Osteocyte (in vitro differentiated cells): ENCODE results near the gene TMEM181. TPM values are rescaled to one million over a fixed set of nuclear protein-coding genes. Genes with fewer than 3 reads are reported as not detected.

Experiments used
- DNase-seq: peaks from one replicate; pipeline ENCODE4 v3.0.0; 2021; ENCODE audit warnings: mixed read lengths; ENCODE audit not compliant: unreplicated experiment; ENCODE audit errors: extremely low spot score
- H3K27ac Mint-ChIP-seq: one replicate; pipeline ENCODE4 v1.8.0; 2021; ENCODE audit warnings: mild to moderate bottlenecking, mixed read lengths; ENCODE audit not compliant: unreplicated experiment
- H3K27me3 Mint-ChIP-seq: one replicate; pipeline ENCODE4 v1.8.0; 2021; ENCODE audit warnings: mixed read lengths; ENCODE audit not compliant: unreplicated experiment
- H3K36me3 Mint-ChIP-seq: one replicate; pipeline ENCODE4 v1.8.0; 2021; ENCODE audit warnings: mixed read lengths; ENCODE audit not compliant: unreplicated experiment
- H3K4me1 Mint-ChIP-seq: one replicate; pipeline ENCODE4 v1.8.0; 2021; ENCODE audit warnings: mixed read lengths; ENCODE audit not compliant: unreplicated experiment
- H3K4me3 Mint-ChIP-seq: one replicate; pipeline ENCODE4 v1.8.0; 2021; ENCODE audit warnings: mild to moderate bottlenecking, moderate library complexity, mixed read lengths; ENCODE audit not compliant: unreplicated experiment
- H3K9me3 Mint-ChIP-seq: one replicate; pipeline ENCODE4 v1.8.0; 2021; ENCODE audit warnings: mixed read lengths; ENCODE audit not compliant: unreplicated experiment
- microRNA-seq: library from miRNA; unstranded; fragments of <30 nt; microRNA quantifications from one replicate; pipeline ENCODE4 v1.1.0, GENCODE V29; 2020; ENCODE audit not compliant: unreplicated experiment
- total RNA-seq: library from RNA; stranded (reverse); gene quantifications from 2 replicates; pipeline ENCODE4 v1.2.1, GENCODE V29; 2021
- TF ChIP-seq, protein P1 (sequence below): fragments of 200-600 bp; sonication (generic); IDR thresholded peaks from 2 replicates; pipeline ENCODE4 v1.5.0; 2021; ENCODE audit warnings: antibody characterized with exemption, mild to moderate bottlenecking, moderate library complexity

The TMEM181 gene
- total RNA-seq, 1 donor from 2014 or later = 33.5 TPM

DNA sequence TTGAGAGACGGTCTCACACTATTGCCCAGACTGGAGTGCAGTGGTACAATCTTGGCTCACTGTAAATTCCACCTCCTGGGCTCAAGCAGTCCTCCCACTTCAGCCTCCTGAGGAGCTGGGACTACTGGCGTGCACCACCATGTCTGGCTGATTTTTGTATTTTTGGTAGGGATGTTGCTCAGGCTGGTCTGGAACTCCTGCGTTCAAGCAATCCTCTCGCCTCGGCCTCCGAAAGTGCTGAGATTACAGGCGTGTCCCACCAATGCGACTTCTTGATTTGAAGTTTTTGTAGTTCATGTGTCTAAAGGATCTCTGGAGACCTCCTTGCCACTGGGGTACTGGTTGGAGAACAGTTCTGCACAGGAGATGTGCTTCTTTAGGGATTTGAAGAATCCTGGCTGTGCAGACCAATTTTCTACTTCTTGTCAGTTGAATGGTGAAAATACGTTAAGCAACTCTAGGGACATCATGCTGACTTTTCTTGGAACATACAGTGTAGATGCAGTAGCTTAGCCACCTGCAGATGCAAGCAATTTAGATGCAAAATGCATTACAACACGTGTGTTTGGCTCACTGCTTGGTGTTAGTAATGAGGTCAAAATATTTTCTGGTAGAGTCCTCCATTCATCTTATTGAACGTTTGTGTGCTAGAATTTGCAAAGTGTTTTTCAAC lies 118.2 kb downstream of the TMEM181 start:
- H3K27ac Mint-ChIP-seq = no peak overlapping the region
- no peaks in the 10 kb centered on the region for H3K27me3 Mint-ChIP-seq
- no peaks in the 10 kb centered on the region for H3K4me1 Mint-ChIP-seq
- H3K36me3 Mint-ChIP-seq = no peaks in the 10 kb centered on the region
- no peak overlapping the region for H3K4me3 Mint-ChIP-seq
- DNase-seq = no peak
- TF ChIP-seq, protein P1, sequence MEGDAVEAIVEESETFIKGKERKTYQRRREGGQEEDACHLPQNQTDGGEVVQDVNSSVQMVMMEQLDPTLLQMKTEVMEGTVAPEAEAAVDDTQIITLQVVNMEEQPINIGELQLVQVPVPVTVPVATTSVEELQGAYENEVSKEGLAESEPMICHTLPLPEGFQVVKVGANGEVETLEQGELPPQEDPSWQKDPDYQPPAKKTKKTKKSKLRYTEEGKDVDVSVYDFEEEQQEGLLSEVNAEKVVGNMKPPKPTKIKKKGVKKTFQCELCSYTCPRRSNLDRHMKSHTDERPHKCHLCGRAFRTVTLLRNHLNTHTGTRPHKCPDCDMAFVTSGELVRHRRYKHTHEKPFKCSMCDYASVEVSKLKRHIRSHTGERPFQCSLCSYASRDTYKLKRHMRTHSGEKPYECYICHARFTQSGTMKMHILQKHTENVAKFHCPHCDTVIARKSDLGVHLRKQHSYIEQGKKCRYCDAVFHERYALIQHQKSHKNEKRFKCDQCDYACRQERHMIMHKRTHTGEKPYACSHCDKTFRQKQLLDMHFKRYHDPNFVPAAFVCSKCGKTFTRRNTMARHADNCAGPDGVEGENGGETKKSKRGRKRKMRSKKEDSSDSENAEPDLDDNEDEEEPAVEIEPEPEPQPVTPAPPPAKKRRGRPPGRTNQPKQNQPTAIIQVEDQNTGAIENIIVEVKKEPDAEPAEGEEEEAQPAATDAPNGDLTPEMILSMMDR = no peak
- H3K9me3 Mint-ChIP-seq = no peaks in the 10 kb centered on the region

- no peaks in the 10 kb centered on the region for H3K4me1 Mint-ChIP-seq
- no peaks in the 10 kb centered on the region for H3K36me3 Mint-ChIP-seq
- TF ChIP-seq, protein P1 = no peak
- no peaks in the 10 kb centered on the region for H3K9me3 Mint-ChIP-seq
- no peak overlapping the region for H3K4me3 Mint-ChIP-seq
- no peaks in the 10 kb centered on the region for H3K27me3 Mint-ChIP-seq
- no peak for DNase-seq
- H3K27ac Mint-ChIP-seq = no peak overlapping the region
Measured at GRCh38 chr6:158680015-158680414, 120.1 kb downstream of the TMEM181 start.

DNA sequence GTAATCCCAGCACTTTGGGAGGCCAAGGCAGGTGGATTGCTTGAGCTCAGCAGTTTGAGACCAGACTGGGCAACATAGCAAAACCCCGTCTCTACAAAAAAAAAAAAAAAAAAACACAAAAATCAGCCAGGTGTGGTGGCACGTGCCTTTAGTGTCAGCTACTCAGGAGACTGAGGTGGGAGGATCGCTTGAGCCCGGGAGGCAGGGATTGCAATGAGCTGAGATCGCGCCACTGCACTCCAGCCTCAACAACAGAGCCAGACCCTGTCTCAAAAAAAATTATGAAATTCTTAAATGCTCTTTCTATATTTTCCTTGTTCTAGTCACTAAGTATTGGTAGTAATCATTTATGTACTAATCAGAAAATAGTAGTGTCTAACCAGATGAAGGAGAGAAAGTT lies 120.6 kb downstream of the TMEM181 start:
- no peak for DNase-seq
- Mint-ChIP-seq H3K27me3 (no peaks in the 10 kb centered on the region), H3K9me3 (no peaks in the 10 kb centered on the region), H3K27ac (no peak overlapping the region), H3K4me3 (no peak overlapping the region), H3K36me3 (no peaks in the 10 kb centered on the region), H3K4me1 (no peaks in the 10 kb centered on the region)
- TF ChIP-seq, protein P1 = no peak

- no peaks in the 10 kb centered on the region for H3K4me1 Mint-ChIP-seq
- peaks cover 11% of the 10 kb centered on the region for H3K27me3 Mint-ChIP-seq
- H3K9me3 Mint-ChIP-seq = no peaks in the 10 kb centered on the region
- H3K4me3 Mint-ChIP-seq = no peak overlapping the region
- DNase-seq = no peak
- H3K36me3 Mint-ChIP-seq = no peaks in the 10 kb centered on the region
- TF ChIP-seq, protein P1 = no peak
- H3K27ac Mint-ChIP-seq = no peak overlapping the region
Measured at GRCh38 chr6:158684311-158684710, 124.4 kb downstream of the TMEM181 start.

DNA sequence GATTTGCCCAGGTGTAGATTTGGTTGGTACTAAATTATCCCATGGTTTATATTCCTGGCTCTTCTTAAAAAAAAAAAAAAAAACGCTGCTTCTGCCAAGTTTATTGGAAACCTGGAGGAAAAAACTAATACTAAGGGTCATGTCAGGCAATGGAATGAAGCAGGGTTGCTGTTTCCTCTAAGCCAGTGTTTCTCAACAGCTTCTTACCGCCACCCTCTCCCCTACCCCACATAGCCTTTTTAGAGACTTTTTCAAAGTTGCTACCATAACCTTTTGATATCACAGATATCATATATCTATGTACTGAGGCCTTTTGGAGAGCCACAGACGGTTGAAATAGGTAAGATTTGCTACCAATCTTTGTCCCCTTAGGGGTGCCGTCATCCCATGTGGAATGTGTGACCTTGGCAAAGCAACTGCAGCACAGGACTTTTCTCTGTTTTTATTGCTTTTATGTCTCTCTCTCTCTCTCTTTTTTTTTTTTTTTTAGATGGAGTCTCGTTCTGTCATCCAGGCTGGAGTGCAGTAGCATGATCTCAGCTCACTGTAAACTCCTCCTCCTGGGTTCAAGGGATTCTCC lies 124.9 kb downstream of the TMEM181 start:
- no peaks in the 10 kb centered on the region for H3K36me3 Mint-ChIP-seq
- H3K4me3 Mint-ChIP-seq = no peak overlapping the region
- peaks cover 11% of the 10 kb centered on the region for H3K27me3 Mint-ChIP-seq
- no peak overlapping the region for H3K27ac Mint-ChIP-seq
- DNase-seq = no peak
- H3K9me3 Mint-ChIP-seq = no peaks in the 10 kb centered on the region
- TF ChIP-seq, protein P1 = no peak
- H3K4me1 Mint-ChIP-seq = no peaks in the 10 kb centered on the region

Small RNA genes within 50 kb of the gene (microRNA-seq; reads per million reads assigned to microRNA genes)
- gene MIR7161 = not detected

Other genes starting within 250 kb of the TMEM181 start
- gene TULP4, start 247.6 kb upstream of the TMEM181 start, total RNA-seq = 96.7 and 100 TPM in 2 replicates
- gene DYNLT1, start 84.7 kb downstream of the TMEM181 start, total RNA-seq = 116 and 118 TPM in 2 replicates
- gene SYTL3, start 90.0 kb downstream of the TMEM181 start, total RNA-seq = 0.31 and 0.48 TPM in 2 replicates